ENCODE measurements around the gene PHC1.

PHC1 gene

GRCh38 chr12:8950702-8951478 is 36.6 kb downstream of the PHC1 start:
- no peak for DNase-seq

DNA sequence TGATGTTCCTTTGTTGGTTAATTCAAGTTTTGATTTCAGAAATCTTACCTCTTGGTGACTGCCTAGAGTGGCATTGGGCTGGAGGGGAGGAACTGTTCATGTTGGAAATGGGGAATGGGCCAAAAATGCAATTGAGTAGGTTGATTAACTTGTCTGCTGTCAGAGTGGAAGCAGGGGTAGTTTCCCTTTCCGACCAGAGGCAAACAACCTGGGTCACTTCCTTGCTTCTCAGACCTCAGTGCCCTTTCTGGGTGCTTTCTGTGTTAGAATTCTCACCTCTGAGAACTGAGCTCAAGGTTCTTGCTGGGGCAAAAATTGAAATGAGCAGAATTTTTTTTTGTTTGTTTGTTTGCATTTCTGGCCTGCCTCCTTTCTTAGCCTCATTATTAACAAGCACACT is 37.4 kb downstream of the PHC1 start:
- peak; percentile 37 for DNase-seq

DNA sequence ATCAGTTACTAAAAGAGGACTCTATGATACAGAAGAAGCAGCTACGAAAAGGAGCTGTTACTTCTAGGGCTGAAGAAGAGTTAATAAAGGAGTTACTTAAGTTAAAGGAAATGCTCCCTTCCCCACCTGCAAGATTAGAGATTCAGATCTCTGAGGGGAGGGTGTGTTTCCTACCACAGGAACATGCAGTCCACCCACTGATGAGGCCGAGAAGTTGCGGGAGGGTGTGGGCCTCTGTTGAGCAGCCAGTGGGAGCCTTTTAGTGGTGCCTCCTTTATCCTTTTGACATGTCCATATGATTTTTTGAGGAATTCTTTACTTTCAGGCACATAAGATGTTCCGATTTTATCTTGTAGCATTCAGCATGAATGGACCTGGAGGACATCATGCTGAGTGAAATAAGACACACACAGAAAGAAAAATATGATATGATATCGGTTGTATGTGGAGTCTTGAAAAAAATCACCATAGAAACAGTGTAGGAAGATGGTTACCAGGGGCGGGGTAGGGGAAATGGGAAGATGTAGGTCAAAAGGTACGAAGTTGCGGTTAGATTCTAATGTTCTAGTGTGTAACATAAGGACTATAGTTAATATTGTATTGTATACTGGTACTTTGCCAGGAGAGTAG is 39.6 kb downstream of the PHC1 start:
- DNase-seq: peak; percentile 46

- no peak for DNase-seq
Measured at GRCh38 chr12:8956073-8956472, 41.8 kb downstream of the PHC1 start.

GRCh38 chr12:8956772-8957171 is 42.5 kb downstream of the PHC1 start:
- no peak for DNase-seq

- no peak for DNase-seq
Measured at GRCh38 chr12:8957561-8957960, 43.3 kb downstream of the PHC1 start.

- no peak for DNase-seq
Measured at GRCh38 chr12:8958066-8958465, 43.8 kb downstream of the PHC1 start.

- no peak for DNase-seq
Measured at GRCh38 chr12:8960176-8960575, 45.9 kb downstream of the PHC1 start.

DNA sequence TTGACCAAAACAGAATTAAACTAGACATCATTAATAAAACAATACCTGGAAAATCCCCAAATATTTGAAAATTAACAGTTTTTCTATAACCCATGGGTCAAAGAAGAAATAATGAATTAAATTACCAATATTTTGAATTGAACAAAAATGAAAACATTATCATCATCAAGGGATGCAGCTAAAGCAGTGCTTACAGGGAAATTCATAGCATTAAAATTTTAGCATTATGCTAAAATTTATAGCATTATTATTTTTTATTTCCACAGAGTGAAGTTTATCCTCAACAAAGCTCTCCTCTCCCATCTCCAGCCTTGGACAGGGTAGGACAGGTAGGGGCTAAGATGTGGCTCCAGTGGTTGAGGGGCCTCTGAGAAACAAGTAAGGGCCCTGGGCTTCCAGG is 54.5 kb downstream of the PHC1 start:
- no peak for DNase-seq

- no peak for DNase-seq
Measured at GRCh38 chr12:8969861-8970411, 55.6 kb downstream of the PHC1 start.

GRCh38 chr12:8970432-8970831 is 56.1 kb downstream of the PHC1 start:
- DNase-seq: no peak

DNA sequence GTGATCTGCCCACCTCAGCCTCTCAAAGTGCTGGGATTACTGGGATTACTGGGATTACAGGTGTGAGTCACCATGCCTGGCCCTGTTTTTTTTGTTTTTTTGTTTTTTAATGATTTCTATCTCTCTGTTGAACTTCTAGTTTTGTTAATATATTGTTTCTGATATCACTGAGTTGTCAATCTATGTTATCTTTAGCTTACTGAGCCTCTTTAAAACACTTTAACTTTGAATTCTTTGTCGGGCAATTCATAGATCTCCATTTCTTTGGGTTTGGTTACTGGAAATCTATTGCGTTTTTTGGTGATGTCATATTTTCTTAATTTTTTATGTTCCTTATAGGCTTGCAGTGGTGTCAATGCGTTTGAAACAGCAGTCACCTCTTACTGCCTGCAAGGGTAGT is 65.8 kb downstream of the PHC1 start:
- DNase-seq: no peak

DNA sequence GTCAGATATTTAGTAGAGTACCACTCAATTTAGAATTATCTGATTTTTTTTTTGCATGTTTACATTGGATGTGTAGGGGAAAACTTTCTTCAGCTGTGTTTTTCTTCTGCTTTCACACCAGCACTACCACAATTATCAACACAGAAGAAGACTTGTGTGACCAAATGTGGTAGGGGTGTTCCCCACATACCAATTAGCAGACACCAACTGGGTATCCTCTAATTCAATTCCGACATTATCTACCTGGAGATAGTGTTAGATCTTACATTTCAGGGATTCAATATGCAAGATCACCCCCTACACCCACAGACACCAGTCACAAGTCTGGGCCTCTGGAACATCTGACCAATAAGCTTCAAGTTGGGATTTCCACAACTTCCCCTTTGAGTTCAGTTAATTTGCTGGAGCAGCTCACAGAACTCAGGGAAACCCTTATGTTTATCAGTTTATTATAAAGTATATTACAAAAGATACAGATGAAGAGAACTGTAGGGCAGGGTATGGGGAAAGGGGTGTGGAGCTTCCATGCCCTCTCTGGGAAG is 71.0 kb downstream of the PHC1 start:
- DNase-seq: no peak

DNA sequence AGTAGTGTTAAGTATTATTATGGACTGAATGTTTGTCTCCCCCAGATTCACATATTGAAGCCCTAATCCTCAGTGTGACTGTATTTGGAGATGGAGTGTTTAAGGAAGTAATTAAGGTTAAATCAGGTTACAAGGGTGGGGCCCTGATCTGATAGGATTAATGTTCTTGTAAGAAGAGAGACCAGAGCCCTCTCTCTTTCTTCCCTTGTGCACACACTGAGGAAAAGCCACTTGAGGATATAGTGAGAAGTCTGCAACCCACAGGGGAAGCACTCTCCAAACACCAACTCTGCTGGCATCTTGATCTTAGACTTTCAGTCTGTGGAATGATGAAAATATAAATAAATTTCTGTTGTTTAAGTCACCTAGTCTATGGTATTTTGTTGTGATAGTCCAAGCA is 72.9 kb downstream of the PHC1 start:
- no peak for DNase-seq

DNA sequence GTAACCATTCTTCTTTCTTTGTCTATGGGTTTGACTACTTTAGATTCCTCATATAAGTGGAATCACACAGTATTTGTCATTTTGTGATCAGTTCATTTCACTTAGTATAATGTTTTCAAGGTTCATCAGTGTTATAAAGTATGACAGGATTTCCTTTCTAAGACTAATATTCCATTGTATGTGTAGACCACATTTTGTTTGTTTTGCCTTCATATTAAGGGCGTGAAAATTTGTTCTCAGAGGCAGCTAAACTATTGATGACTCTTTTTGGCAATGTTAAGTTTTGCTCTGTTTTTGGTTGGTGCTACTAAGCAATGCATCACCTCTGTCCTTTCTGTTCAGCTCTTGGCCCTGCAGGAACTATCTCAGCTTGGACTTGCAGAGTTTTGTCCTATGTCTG is 73.4 kb downstream of the PHC1 start:
- DNase-seq: no peak

DNA sequence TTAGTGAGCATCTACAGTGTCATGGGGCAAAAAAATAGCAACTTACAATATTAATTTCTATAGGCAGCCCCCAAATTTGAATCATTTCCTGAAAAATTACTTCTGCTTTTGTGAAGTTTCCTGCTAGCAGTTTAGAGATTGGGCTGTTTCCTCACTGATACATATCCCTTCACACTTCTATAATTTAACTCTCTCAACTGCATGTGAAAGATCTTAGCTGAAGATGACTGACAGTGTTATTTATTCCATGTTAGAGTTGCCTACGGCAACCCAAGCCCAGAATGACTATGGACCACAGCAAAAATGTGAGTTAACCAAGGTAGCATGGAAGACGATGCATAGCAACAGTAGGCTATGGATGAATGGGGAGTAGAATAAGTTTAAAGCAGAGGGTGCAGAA is 75.1 kb downstream of the PHC1 start, which contains the start of gene KLRG1:
Gene KLRG1 (plus strand): TSS at position 134 of the 400 bp plus-strand sequence. CDS start 90 bp downstream, at position 224.
- no peak for DNase-seq
